HG02759 (cell line): ENCODE data around the gene OPRM1.

Experiments used
- ATAC-seq: cut with Tn5 transposase; IDR thresholded peaks from one replicate; pipeline ENCODE4 v1.9.1; 2021; ENCODE audit warnings: mild to moderate bottlenecking, moderate library complexity; ENCODE audit not compliant: unreplicated experiment

OPRM1 gene

DNA sequence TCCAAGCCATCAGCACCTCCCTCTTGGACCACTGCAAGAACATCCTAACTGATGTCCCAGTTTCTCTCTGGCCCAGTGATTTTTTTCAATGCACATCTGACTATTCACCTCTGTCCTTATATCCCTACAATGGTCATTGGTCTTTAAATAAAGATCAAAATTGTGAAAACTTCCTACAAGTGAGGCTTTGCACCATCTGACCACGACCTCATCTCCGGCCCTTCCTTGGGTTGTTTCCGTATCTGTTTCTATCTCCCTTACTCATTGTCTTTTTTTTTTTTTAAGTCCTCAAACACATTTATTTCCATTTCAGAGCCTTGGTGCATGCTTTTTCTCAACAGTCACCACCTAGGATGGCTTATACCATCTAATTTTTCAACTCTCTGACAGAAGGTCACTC is 229.4 kb downstream of the OPRM1 start:
- peak; percentile 4 for ATAC-seq

GRCh38 chr6:154274168-154274567 is 235.1 kb downstream of the OPRM1 start:
- no peak for ATAC-seq

GRCh38 chr6:154276810-154277628 is 238.0 kb downstream of the OPRM1 start:
- ATAC-seq: peak; percentile 68

DNA sequence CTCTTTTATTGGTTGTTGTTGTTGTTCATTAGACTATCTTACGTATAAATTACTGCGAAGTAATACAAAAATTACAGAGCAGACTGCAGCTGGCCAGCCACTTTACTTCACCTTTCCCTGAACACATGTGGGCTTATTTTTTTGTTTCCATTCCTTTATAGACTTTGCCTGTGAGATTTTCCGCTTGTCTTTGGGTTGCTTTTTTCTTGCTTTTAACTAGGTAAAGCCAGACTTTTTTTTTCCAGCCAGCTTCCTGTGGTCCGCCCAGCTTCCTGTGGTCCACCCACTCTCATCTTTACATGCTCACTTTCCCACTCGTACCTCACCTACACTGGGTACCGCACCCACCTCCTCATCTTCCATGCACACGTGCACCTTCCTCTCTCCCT is 238.6 kb downstream of the OPRM1 start:
- peak; percentile 48 for ATAC-seq

GRCh38 chr6:154280521-154280920 is 241.5 kb downstream of the OPRM1 start:
- ATAC-seq: no peak

- no peak for ATAC-seq
These were observed 245.3 kb downstream of the OPRM1 start for GRCh38 chr6:154284313-154284853.

DNA sequence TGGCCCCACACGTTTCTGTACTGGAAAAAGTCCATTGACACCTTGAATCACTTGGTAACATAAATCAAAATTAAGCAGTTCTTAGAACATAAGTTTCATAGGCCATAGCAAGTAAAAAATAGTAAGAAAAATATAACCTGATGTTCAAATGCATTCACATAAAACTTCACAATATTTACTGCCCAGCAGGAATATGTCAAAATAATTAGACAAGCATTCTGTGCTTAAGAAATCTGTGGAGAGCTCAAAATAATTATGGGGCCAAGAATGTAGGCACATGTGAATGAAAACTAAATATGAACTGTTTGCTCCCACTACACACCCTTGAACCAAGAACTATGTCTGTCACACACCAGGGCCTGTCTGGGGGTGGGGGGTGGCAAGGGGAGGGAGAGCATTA is 246.8 kb downstream of the OPRM1 start:
- ATAC-seq: no peak

- ATAC-seq: no peak
These were observed 250.9 kb downstream of the OPRM1 start for GRCh38 chr6:154289818-154290508.

- ATAC-seq: no peak
These were observed 253.0 kb downstream of the OPRM1 start for GRCh38 chr6:154292066-154292465.

DNA sequence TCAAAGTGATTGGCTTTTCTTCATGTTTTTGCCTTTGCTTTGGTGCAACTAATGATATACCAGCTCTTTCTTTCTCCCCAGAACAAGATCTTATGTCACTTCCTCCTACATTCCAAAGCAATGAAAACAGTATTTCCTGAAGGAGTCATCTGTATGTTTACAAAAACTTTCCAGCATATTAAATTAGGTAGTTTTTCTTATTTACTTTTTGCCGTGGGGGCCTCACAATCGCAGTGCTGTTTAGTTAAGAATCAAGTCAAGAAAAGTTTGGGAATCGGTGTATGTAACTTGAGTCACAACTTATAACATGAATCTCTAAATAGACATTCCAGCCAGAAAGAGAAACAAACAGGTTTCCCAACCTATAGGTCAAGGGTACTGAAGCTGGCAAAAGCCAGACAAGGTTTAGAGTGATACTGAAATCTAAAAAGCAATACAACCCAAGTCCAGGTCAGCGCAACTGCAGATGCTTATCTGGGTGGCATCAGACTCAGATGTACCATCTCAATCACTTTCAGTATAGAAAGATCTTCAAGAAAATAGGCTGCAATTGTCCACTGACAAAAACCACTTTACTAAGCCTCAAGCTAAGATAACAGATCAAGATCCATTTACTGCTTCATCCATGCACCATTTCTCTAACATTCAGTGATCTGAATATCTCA is 253.9 kb downstream of the OPRM1 start:
- no peak for ATAC-seq

DNA sequence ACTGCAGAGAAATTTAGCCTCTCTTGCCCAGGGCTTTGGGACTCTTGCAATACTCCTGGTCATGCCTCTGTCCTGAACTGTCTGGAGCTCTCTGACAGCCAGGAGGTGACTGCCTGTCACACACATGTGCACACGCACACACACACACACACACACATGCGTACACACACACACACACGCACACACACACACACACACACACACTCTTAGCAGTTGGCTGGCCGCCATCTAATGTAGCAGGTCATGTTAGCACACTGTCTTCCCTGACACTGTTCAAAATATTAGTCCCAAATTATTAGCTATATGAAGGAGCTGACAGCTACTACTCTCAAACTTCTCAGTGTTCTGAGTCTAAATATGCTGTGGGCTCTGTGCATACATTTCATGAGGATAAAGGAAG is 256.7 kb downstream of the OPRM1 start:
- ATAC-seq: no peak
